Type B pancreatic cell (in vitro differentiated cells): ENCODE results near the gene ANKS1B. TPM values are rescaled to one million over a fixed set of nuclear protein-coding genes. Genes with fewer than 3 reads are reported as not detected.

Source experiments
- DNase-seq: peaks from one replicate; pipeline ENCODE4 v3.0.0; 2021; ENCODE audit warnings: mixed read lengths; ENCODE audit not compliant: unreplicated experiment; ENCODE audit errors: extremely low spot score
- H3K27ac Mint-ChIP-seq: 2 replicates; pipeline ENCODE4 v1.8.0; 2021; ENCODE audit warnings: mild to moderate bottlenecking, mixed read lengths
- H3K27me3 Mint-ChIP-seq: 2 replicates; pipeline ENCODE4 v1.8.0; 2021; ENCODE audit warnings: mixed read lengths
- H3K36me3 Mint-ChIP-seq: 2 replicates; pipeline ENCODE4 v1.8.0; 2021; ENCODE audit warnings: mixed read lengths
- H3K4me1 Mint-ChIP-seq: one replicate; pipeline ENCODE4 v1.8.0; 2021; ENCODE audit warnings: mixed read lengths; ENCODE audit not compliant: unreplicated experiment
- H3K4me3 Mint-ChIP-seq: 2 replicates; pipeline ENCODE4 v1.8.0; 2021; ENCODE audit warnings: mild to moderate bottlenecking, mixed read lengths
- H3K9me3 Mint-ChIP-seq: 2 replicates; pipeline ENCODE4 v1.8.0; 2021; ENCODE audit warnings: mixed read lengths
- CTCF ChIP-seq: fragments of 200-600 bp; sonication (generic); conservative IDR thresholded peaks from 2 replicates; pipeline ENCODE4 v1.5.0; 2021; ENCODE audit warnings: antibody characterized with exemption, mild to moderate bottlenecking
- total RNA-seq: library from RNA; stranded (reverse); gene quantifications from 2 replicates; pipeline ENCODE4 v1.2.1, GENCODE V29; 2021; ENCODE audit warnings: low replicate concordance

ANKS1B gene
- total RNA-seq, 1 donor from 2014 or later: 4.7 TPM

DNA sequence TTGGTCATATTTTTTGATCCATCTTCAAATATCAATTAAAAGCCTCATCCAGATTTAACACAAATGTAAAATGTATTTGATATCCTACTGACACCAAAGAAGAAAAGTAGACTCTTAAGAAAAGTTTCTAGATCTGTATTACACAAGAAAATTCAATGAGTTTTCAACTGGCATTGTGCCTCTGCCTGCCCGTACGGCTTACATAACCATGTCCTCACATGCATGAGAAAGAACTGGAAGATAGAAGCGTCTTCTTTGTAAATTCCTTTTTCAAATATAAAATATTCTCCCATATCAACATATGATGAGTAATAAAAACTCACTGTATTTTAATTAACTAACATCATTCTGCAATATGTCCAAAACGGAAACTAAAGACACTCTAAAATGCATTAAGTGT, 7.2 kb downstream of the ANKS1B start:
- H3K9me3 Mint-ChIP-seq: no peaks in the 10 kb centered on the region
- DNase-seq: no peak

DNA sequence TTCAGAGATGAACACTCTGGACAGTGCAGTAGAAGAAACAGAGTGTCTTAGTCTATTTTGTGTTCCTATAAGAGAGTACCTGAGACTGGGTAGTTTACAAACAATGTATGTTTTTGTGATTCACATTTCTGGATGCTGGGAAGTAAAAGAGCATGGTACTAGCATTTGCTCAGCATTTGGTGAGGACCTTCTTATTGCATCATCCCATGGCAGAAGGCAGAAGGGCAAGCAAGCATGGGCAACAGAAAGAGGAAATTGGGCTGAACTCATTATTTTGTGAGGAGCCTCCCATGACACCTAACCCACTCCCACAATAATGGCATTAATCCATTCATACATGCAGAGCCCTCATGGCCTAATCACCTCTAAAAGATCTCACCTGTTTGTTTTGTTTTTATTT, 8.0 kb downstream of the ANKS1B start:
- no peak for DNase-seq
- no peak for TF ChIP-seq CTCF
- H3K9me3 Mint-ChIP-seq: no peaks in the 10 kb centered on the region
- H3K27me3 Mint-ChIP-seq: peaks cover 25% of the 10 kb centered on the region
- H3K4me1 Mint-ChIP-seq: no peaks in the 10 kb centered on the region
- no peak overlapping the region for H3K27ac Mint-ChIP-seq
- H3K36me3 Mint-ChIP-seq: no peaks in the 10 kb centered on the region
- H3K4me3 Mint-ChIP-seq: no peak overlapping the region

More for the DNA sequence above, 7.2 kb downstream of the ANKS1B start:
- TF ChIP-seq CTCF: no peak
- Mint-ChIP-seq H3K27me3 (peaks cover 33% of the 10 kb centered on the region), H3K36me3 (no peaks in the 10 kb centered on the region), H3K4me1 (no peaks in the 10 kb centered on the region), H3K4me3 (no peak overlapping the region), H3K27ac (no peak overlapping the region)

DNA sequence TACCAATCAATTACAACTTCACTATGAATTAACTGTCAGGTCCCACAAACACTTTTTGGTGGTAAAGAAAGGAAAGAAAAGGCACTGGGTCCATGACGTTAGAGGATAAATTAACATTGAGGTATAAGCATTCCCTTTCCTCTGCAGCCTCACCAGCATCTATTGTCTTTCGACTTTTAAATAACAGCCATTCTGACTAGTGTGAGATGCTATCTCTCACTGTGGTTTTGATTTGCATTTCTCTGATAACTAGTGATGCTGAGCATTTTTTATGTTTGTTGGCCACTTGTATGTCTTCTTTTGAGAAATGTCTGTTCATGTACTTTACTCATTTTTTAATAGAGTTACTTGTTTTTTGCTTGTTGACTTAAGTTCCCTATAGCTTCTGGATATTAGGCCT, 9.4 kb downstream of the ANKS1B start:
- Mint-ChIP-seq H3K9me3 (no peaks in the 10 kb centered on the region), H3K27ac (no peak overlapping the region), H3K27me3 (peaks cover 14% of the 10 kb centered on the region), H3K4me3 (no peak overlapping the region), H3K36me3 (no peaks in the 10 kb centered on the region), H3K4me1 (no peaks in the 10 kb centered on the region)
- no peak for TF ChIP-seq CTCF
- DNase-seq: no peak

DNA sequence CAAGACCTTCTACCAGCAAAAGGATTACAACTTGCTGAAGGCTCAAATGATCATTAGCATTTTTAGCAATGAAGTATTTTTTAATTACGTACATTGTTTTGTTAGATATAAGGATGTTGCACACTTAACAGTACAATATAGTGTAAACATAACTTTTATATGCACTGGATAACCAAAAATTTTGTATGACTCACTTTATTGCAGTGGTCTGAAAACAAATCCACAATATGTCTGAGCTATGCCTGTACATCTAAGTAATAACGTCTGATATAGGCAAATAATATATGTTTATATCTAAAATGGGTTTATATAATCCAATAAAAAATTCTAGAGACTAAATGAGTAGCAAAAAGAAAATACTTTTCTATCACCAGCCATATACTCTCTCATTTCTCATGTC, 10.6 kb downstream of the ANKS1B start:
- DNase-seq: no peak
- no peaks in the 10 kb centered on the region for H3K9me3 Mint-ChIP-seq
- H3K4me3 Mint-ChIP-seq: no peak overlapping the region
- H3K4me1 Mint-ChIP-seq: no peaks in the 10 kb centered on the region
- peaks cover 6% of the 10 kb centered on the region for H3K27me3 Mint-ChIP-seq
- no peak for TF ChIP-seq CTCF
- H3K27ac Mint-ChIP-seq: no peak overlapping the region
- no peaks in the 10 kb centered on the region for H3K36me3 Mint-ChIP-seq

- TF ChIP-seq CTCF: no peak
- no peaks in the 10 kb centered on the region for H3K27me3 Mint-ChIP-seq
- DNase-seq: no peak
- H3K27ac Mint-ChIP-seq: no peak overlapping the region
- H3K9me3 Mint-ChIP-seq: no peaks in the 10 kb centered on the region
- no peaks in the 10 kb centered on the region for H3K4me1 Mint-ChIP-seq
- no peak overlapping the region for H3K4me3 Mint-ChIP-seq
- H3K36me3 Mint-ChIP-seq: no peaks in the 10 kb centered on the region
Measured at GRCh38 chr12:99966429-99966828, 18.3 kb downstream of the ANKS1B start.

- Mint-ChIP-seq H3K4me3 (no peak overlapping the region), H3K36me3 (no peaks in the 10 kb centered on the region), H3K27me3 (no peaks in the 10 kb centered on the region), H3K27ac (no peak overlapping the region), H3K9me3 (no peaks in the 10 kb centered on the region), H3K4me1 (no peaks in the 10 kb centered on the region)
- TF ChIP-seq CTCF: no peak
- DNase-seq: no peak
Measured at GRCh38 chr12:99960311-99960710, 24.4 kb downstream of the ANKS1B start.
